M059J (cell line): ENCODE measurements around the gene SLC11A2. TPM values are rescaled to one million over a fixed set of nuclear protein-coding genes. Genes with fewer than 3 reads are reported as not detected.
"Not testable (repeated sequence)": the region's sequence is repeated elsewhere in the genome, so short reads cannot be mapped to it uniquely, and the experiment has no call there.

Experiments
- DNase-seq: peaks from one replicate; pipeline ENCODE4 v3.0.0-alpha.2; 2012; ENCODE audit warnings: low read depth
- total RNA-seq: library from RNA; depleted of rRNA; stranded (reverse); fragments of >200 nt; shearing (Covaris generic); gene quantifications from 2 replicates; pipeline ENCODE4 v1.2.3, GENCODE V29; 2014

The SLC11A2 gene
- total RNA-seq, 1 experiment from 2014 or later = 17.9 TPM

- no peak for DNase-seq
These were observed 1.2 kb upstream of the SLC11A2 start for GRCh38 chr12:51027342-51027835.

GRCh38 chr12:51025338-51025835, 797 bp downstream of the SLC11A2 start:
- no peak for DNase-seq

GRCh38 chr12:51023625-51024382, 2.4 kb downstream of the SLC11A2 start:
- peak; percentile 7 for DNase-seq

GRCh38 chr12:51021694-51022093, 4.5 kb downstream of the SLC11A2 start:
- DNase-seq = no peak

- DNase-seq = no peak
These were observed 5.6 kb downstream of the SLC11A2 start for GRCh38 chr12:51020448-51021182.

GRCh38 chr12:51019927-51020326, 6.3 kb downstream of the SLC11A2 start:
- no peak for DNase-seq

GRCh38 chr12:51018956-51019355, 7.2 kb downstream of the SLC11A2 start:
- DNase-seq = no peak

- no peak for DNase-seq
These were observed 8.7 kb downstream of the SLC11A2 start for GRCh38 chr12:51017452-51017851.

- not testable (repeated sequence) for DNase-seq
These were observed 11.7 kb downstream of the SLC11A2 start for GRCh38 chr12:51014467-51014866.

- DNase-seq = no peak
These were observed 12.7 kb downstream of the SLC11A2 start for GRCh38 chr12:51013441-51013840.

- no peak for DNase-seq
These were observed 13.5 kb downstream of the SLC11A2 start for GRCh38 chr12:51012570-51013236.

- no peak for DNase-seq
These were observed 14.2 kb downstream of the SLC11A2 start for GRCh38 chr12:51011955-51012354.

- DNase-seq = no peak
These were observed 17.1 kb downstream of the SLC11A2 start for GRCh38 chr12:51009056-51009440.

GRCh38 chr12:51008329-51009055, 17.7 kb downstream of the SLC11A2 start:
- DNase-seq = no peak

- no peak for DNase-seq
These were observed 20.5 kb downstream of the SLC11A2 start for GRCh38 chr12:51005671-51006070.

GRCh38 chr12:51005030-51005429, 21.2 kb downstream of the SLC11A2 start:
- DNase-seq = no peak

- DNase-seq = no peak
These were observed 21.7 kb downstream of the SLC11A2 start for GRCh38 chr12:51004504-51004903.

GRCh38 chr12:51001799-51002198, 24.4 kb downstream of the SLC11A2 start:
- DNase-seq = no peak

GRCh38 chr12:51000245-51000644, 25.9 kb downstream of the SLC11A2 start:
- peak; percentile 72 for DNase-seq

GRCh38 chr12:50999093-50999492, 27.1 kb downstream of the SLC11A2 start:
- DNase-seq = no peak

GRCh38 chr12:50992819-50993218, 33.4 kb downstream of the SLC11A2 start:
- no peak for DNase-seq

GRCh38 chr12:50991291-50991690, 34.9 kb downstream of the SLC11A2 start:
- no peak for DNase-seq
